ENCODE measurements around the gene MAGEA8. TPM values are rescaled to one million over a fixed set of nuclear protein-coding genes. Genes with fewer than 3 reads are reported as not detected.
"Not testable (repeated sequence)": the region's sequence is repeated elsewhere in the genome, so short reads cannot be mapped to it uniquely, and the experiment has no call there.

The MAGEA8 gene
- total and polyA plus RNA-seq, 5 donors: not detected

DNA sequence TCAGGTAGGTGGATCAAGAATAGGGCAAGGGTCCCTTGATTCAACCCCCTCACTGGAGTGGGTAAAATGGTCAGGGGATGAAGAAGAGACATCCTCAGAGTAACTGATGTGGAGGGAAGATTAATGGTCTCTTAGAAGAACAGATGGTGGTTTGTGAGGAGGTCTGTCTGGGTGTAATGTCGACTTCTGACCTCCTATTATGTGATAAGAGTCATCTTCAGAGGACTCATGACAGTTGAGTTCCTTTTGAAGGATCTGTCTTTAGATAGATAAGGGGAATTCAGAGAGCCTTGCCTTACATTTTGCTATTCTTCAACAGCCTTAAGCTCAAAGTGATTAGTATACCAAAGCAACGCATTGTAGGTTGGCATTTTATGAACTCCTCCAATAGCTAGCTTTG is 27.1 kb upstream of the MAGEA8 start:
- H3K27me3 ChIP-seq (ENCODE audit: control insufficient read depth, insufficient read depth): no peaks in the 10 kb centered on the region
- no peak overlapping the region for H3K4me3 ChIP-seq (ENCODE audit: low read length)
- no peaks in the 10 kb centered on the region for H3K4me1 ChIP-seq (ENCODE audit: control insufficient read depth, insufficient read depth, low read length)
- DNase-seq: no peak
- WGBS: 48% methylated on average over 2 of the region's 2 CpGs
- ATAC-seq: no peak
- H3K27ac ChIP-seq (ENCODE audit: low read length): no peak overlapping the region
- no peaks in the 10 kb centered on the region for H3K9me3 ChIP-seq (ENCODE audit: control insufficient read depth, low read length)
- intact Hi-C loops (cut with DNase I): no loop called here

DNA sequence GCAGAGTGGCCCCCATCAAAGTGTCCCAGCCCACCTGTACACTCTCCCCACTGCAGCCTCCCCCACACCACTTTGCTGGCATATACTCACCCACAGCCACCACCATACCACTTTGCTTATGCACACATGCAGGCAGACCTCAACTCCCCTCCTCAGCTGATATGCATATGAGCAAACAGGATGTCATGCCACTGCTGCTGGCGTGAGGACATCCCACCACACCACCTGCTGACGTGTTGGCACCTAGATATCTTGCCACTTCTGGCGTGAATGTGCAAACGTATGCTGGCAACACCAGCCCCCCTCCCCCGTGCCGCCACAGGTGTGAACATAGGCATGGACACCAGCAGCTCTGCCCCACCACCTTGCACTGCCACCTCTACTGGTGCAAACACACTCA is 22.4 kb upstream of the MAGEA8 start:
- DNase-seq (peak in 1 of 3 donors; percentile 43), ATAC-seq (no peak)
- 79% methylated on average over 6 of the region's 6 CpGs for WGBS

DNA sequence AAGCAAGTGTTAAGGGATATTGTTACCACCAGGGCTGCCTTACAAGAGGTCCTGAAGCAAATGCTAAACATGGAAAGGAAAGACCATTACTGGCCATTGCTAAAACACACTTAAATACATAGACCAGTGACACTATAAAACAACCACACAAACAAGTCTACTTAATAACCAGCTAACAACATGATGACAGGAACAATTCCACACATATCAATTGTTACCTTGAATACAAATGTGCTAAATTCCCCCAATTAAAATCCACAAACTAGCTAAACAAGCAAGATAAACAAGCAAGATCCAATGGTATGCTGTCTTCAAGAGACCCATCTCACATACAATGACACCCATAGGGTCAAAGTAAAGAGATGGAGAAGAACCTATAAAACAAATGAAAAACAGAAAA is 20.5 kb upstream of the MAGEA8 start:
- intact Hi-C loops (cut with DNase I): no loop called here
- no peaks in the 10 kb centered on the region for H3K9me3 ChIP-seq (ENCODE audit: control insufficient read depth, low read length)
- H3K27me3 ChIP-seq (ENCODE audit: control insufficient read depth, insufficient read depth): no peaks in the 10 kb centered on the region
- H3K27ac ChIP-seq (ENCODE audit: low read length): no peak overlapping the region
- H3K4me1 ChIP-seq (ENCODE audit: control insufficient read depth, insufficient read depth, low read length): no peaks in the 10 kb centered on the region
- DNase-seq (no peak), ATAC-seq (no peak)
- H3K4me3 ChIP-seq (ENCODE audit: low read length): no peak overlapping the region

More for the DNA sequence above, 22.4 kb upstream of the MAGEA8 start:
- Histone ChIP-seq H3K4me1 (ENCODE audit: control insufficient read depth, insufficient read depth, low read length) (no peaks in the 10 kb centered on the region), H3K4me3 (ENCODE audit: low read length) (no peak overlapping the region), H3K27me3 (ENCODE audit: control insufficient read depth, insufficient read depth) (no peaks in the 10 kb centered on the region), H3K9me3 (ENCODE audit: control insufficient read depth, low read length) (no peaks in the 10 kb centered on the region), H3K27ac (ENCODE audit: low read length) (no peak overlapping the region)
- intact Hi-C loops (cut with DNase I): no loop called here

DNA sequence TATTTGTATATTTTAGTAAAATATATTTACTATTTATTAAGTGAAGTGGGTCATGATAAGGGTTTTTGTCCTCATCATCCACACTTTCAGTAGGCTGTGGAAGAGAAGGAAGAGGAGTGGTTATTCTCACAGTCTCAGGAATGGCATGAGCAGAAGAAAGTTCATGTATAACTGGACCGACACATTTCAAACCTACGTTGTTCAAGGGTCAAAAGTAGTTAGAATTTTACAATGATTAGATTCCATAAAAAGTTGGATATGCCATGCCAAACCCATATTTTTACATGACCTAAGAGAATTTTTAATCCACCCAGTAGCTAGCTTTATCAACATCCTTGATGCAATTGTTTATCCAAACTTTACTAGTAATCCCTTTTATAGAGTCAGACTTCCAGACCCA is 15.6 kb upstream of the MAGEA8 start:
- no peak for ATAC-seq
- H3K27me3 ChIP-seq (ENCODE audit: control insufficient read depth, insufficient read depth): no peaks in the 10 kb centered on the region
- no peaks in the 10 kb centered on the region for H3K4me1 ChIP-seq (ENCODE audit: control insufficient read depth, insufficient read depth, low read length)
- no peak overlapping the region for H3K27ac ChIP-seq (ENCODE audit: low read length)
- DNase-seq: no peak
- WGBS: 84% methylated on average over 2 of the region's 2 CpGs
- no peak overlapping the region for H3K4me3 ChIP-seq (ENCODE audit: low read length)
- H3K9me3 ChIP-seq (ENCODE audit: control insufficient read depth, low read length): no peaks in the 10 kb centered on the region
- intact Hi-C loops (cut with DNase I): no loop called here

DNA sequence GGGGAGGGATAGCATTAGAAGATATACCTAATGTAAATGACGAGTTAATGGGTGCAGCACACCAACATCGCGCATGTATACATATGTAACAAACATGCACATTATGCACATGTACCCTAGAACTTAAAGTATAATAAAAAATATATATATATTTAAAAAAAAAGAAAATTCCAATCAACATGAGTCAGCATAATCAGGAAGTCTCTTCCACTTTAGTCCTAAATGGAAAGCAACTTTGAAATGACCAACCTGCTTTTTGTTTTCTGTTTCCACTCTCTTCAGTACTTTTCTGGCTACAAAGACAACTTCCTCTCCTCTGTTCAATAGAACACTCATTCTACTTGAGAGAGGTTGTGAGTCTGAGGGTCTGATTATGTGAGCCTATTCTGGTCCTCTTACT is 13.5 kb upstream of the MAGEA8 start:
- no peak for DNase-seq
- H3K4me3 ChIP-seq (ENCODE audit: low read length): no peak overlapping the region
- H3K9me3 ChIP-seq (ENCODE audit: control insufficient read depth, low read length): no peaks in the 10 kb centered on the region
- H3K27ac ChIP-seq (ENCODE audit: low read length): no peak overlapping the region
- intact Hi-C loops (cut with DNase I): no loop called here
- WGBS: 87% methylated on average over 3 of the region's 3 CpGs
- H3K27me3 ChIP-seq (ENCODE audit: control insufficient read depth, insufficient read depth): no peaks in the 10 kb centered on the region
- no peaks in the 10 kb centered on the region for H3K4me1 ChIP-seq (ENCODE audit: control insufficient read depth, insufficient read depth, low read length)
- ATAC-seq: no peak

DNA sequence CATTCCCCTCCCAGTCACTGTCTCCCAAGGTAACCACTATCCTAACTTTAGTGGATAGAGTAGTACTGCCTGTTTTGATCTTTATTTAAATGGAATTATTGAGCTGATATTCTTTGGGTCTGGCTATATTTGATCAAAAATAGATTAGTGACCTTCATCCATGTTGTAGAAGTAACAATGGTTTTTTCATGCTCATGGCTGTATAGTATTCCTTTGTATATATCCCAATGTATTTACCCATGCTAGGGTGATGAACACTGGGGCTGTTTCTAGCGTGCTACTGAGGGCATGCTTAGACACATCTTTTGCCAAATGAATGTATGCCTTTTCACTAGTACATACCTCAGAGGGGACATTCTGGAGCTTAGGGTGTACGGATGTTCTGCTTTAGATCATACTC is 10.1 kb upstream of the MAGEA8 start:
- no peak for ATAC-seq
- intact Hi-C loops (cut with DNase I): no loop called here

DNA sequence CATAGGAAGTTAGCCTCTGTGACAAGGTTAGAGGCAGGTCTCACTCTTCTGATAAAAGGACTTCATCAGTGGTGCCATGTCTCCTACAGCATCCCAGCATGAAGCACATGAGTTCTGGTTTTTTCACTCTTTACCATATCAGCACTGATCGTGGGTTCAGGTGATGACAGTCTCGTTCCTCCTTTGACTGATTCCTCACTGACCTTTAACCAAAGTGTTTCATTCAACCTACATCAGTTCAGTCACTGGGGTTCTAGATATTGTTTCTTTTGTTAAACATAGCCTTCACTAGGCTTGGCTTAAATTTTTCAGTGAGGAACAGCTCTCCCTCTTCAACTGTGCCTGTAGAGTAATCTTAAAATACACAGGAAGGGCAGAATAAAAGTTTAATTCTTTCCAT is 9.6 kb upstream of the MAGEA8 start:
- Histone ChIP-seq H3K4me1 (ENCODE audit: control insufficient read depth, insufficient read depth, low read length) (no peaks in the 10 kb centered on the region), H3K27me3 (ENCODE audit: control insufficient read depth, insufficient read depth) (no peaks in the 10 kb centered on the region), H3K9me3 (ENCODE audit: control insufficient read depth, low read length) (no peaks in the 10 kb centered on the region), H3K27ac (ENCODE audit: low read length) (no peak overlapping the region), H3K4me3 (ENCODE audit: low read length) (no peak overlapping the region)
- ATAC-seq (no peak), DNase-seq (no peak)
- WGBS: 58% methylated on average over 2 of the region's 2 CpGs
- intact Hi-C loops (cut with DNase I): no loop called here

More for the DNA sequence above, 10.1 kb upstream of the MAGEA8 start:
- no peak overlapping the region for H3K27ac ChIP-seq (ENCODE audit: low read length)
- H3K4me1 ChIP-seq (ENCODE audit: control insufficient read depth, insufficient read depth, low read length): no peaks in the 10 kb centered on the region
- DNase-seq: no peak
- H3K9me3 ChIP-seq (ENCODE audit: control insufficient read depth, low read length): no peaks in the 10 kb centered on the region
- no peaks in the 10 kb centered on the region for H3K27me3 ChIP-seq (ENCODE audit: control insufficient read depth, insufficient read depth)
- no peak overlapping the region for H3K4me3 ChIP-seq (ENCODE audit: low read length)
- 88% methylated on average over 2 of the region's 2 CpGs for WGBS

DNA sequence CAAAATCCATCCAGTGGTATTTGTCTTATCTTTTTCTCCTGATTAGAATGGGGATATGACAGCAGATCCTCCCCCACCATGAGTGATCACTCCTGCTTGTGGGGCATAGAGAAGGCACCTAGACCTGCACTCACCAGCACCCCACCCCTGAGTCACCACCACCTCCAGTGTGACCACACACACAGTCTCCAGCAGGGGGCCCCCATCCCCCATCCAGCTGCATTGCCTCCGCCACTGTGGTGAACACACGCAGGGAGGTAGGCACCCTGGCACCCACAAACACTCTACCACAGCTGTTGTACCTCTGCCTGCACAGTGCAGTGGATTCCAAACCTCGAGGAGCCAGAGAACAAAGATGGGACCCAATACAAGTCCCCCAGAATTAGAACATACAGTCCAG is 9.0 kb upstream of the MAGEA8 start:
- H3K27ac ChIP-seq (ENCODE audit: low read length): no peak overlapping the region
- DNase-seq (peak in 1 of 3 donors; percentile 56), ATAC-seq (peak in 1 of 2 donors; percentile 34)
- no peaks in the 10 kb centered on the region for H3K27me3 ChIP-seq (ENCODE audit: control insufficient read depth, insufficient read depth)
- intact Hi-C loops (cut with DNase I): no loop called here
- no peaks in the 10 kb centered on the region for H3K9me3 ChIP-seq (ENCODE audit: control insufficient read depth, low read length)
- H3K4me1 ChIP-seq (ENCODE audit: control insufficient read depth, insufficient read depth, low read length): no peaks in the 10 kb centered on the region
- no peak overlapping the region for H3K4me3 ChIP-seq (ENCODE audit: low read length)
- 47% methylated on average over 3 of the region's 3 CpGs for WGBS

DNA sequence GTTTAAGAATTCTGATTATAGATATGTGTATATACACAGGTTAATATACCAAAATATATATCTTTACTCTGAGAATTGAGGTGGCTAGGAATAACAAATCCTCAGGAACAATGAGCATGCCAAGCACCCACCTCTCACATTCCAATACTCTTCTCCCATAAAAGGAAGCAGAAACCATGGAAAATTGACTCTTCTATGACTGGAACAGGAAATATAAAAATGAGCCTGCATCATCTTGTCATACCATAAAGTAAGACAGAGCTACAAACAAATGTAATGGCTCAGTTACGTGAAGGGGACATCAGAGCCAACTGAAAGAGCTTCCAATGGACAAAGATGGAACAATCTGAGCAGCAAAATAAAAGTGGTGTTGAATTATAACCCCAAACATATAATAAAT is 3.8 kb upstream of the MAGEA8 start:
- ATAC-seq: no peak
- Histone ChIP-seq H3K27ac (ENCODE audit: low read length) (no peak overlapping the region), H3K27me3 (ENCODE audit: control insufficient read depth, insufficient read depth) (no peaks in the 10 kb centered on the region), H3K9me3 (ENCODE audit: control insufficient read depth, low read length) (no peaks in the 10 kb centered on the region), H3K4me1 (ENCODE audit: control insufficient read depth, insufficient read depth, low read length) (no peaks in the 10 kb centered on the region), H3K4me3 (ENCODE audit: low read length) (no peak overlapping the region)
- no peak for DNase-seq
- intact Hi-C loops (cut with DNase I): no loop called here
- WGBS: 89% methylated on average over 1 of the region's 1 CpG

DNA sequence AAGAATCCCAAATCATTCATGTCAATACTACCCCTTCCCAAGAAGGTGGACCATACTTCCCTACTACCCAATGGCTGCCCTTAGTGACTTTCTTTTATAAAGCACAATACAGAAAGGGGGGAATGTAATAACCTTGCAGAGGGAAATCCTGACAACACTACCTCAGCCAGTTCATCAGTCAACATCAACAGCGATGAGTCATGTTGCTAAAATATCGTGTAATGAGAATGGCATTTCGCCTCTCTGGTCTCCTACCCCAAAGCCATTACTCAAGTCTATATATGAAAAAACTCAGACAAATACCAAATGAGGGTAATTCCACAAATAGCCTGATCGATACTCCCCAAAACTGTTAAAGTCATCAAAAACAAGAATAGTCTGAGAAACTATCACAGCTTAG is 3.3 kb upstream of the MAGEA8 start:
- H3K9me3 ChIP-seq (ENCODE audit: control insufficient read depth, low read length): no peaks in the 10 kb centered on the region
- H3K4me1 ChIP-seq (ENCODE audit: control insufficient read depth, insufficient read depth, low read length): no peaks in the 10 kb centered on the region
- intact Hi-C loops (cut with DNase I): no loop called here
- WGBS: 74% methylated on average over 4 of the region's 4 CpGs
- H3K27me3 ChIP-seq (ENCODE audit: control insufficient read depth, insufficient read depth): no peaks in the 10 kb centered on the region
- H3K27ac ChIP-seq (ENCODE audit: low read length): no peak overlapping the region
- DNase-seq: no peak
- no peak overlapping the region for H3K4me3 ChIP-seq (ENCODE audit: low read length)
- ATAC-seq: no peak

DNA sequence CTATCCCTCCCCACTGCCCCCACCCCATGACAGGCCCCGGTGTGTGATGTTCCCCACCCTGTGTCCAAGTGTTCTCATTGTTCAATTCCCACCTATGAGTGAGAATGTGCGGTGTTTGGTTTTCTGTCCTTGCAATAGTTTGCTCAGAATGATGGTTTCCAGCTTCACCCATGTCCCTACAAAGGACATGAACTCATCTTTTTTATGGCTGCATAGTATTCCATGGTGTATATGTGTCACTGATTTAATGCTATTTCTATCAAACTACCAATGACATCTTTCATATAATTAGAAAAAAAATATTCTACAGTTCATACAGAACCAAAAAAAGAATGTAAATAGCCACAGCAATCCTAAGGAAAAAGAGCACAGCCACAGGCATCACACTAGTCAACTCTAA is 9.8 kb downstream of the MAGEA8 start:
- intact Hi-C loops (cut with DNase I); DNase-seq; H3K9me3 ChIP-seq (ENCODE audit: control insufficient read depth, low read length); H3K4me1 ChIP-seq (ENCODE audit: control insufficient read depth, insufficient read depth, low read length); ATAC-seq; H3K27me3 ChIP-seq (ENCODE audit: control insufficient read depth, insufficient read depth); H3K27ac ChIP-seq (ENCODE audit: low read length); H3K4me3 ChIP-seq (ENCODE audit: low read length): not testable (repeated sequence)
- WGBS: 71% methylated on average over 1 of the region's 2 CpGs

DNA sequence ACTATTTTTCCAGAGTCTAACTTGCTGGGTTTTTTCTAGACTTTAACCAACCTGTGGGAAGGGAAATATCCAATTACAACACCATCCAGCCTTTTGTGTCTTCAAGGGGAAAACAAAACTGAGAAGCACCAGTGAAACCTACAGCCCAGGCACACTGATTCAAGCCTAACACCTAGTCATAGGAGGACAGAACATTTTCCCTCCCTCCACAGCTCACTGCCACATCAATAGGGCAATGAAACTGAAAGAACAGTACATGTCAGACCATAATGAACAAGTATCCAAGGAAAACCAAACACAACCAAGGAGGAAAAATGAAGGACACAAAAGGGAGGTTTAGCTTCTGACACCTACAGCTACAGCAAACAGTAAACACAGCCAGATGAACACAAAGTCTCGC is 17.6 kb downstream of the MAGEA8 start:
- no peaks in the 10 kb centered on the region for H3K27me3 ChIP-seq (ENCODE audit: control insufficient read depth, insufficient read depth)
- ATAC-seq: no peak
- H3K4me3 ChIP-seq (ENCODE audit: low read length): no peak overlapping the region
- WGBS: 85% methylated on average over 1 of the region's 1 CpG
- H3K9me3 ChIP-seq (ENCODE audit: control insufficient read depth, low read length): no peaks in the 10 kb centered on the region
- intact Hi-C loops (cut with DNase I): no loop called here
- no peaks in the 10 kb centered on the region for H3K4me1 ChIP-seq (ENCODE audit: control insufficient read depth, insufficient read depth, low read length)
- DNase-seq: no peak
- H3K27ac ChIP-seq (ENCODE audit: low read length): no peak overlapping the region

Measured in right cardiac atrium (tissue), 5 donors.